DOHH2 (cell line): ENCODE data around the gene ZIC5.

ENCODE experiments used
- EZH2phosphoT487 ChIP-seq: fragments of 200-600 bp; sonication (generic); IDR thresholded peaks from 2 replicates; pipeline ENCODE4 v1.6.1; 2017; ENCODE audit warnings: borderline replicate concordance, mild to moderate bottlenecking, antibody characterized with exemption, low read length, moderate library complexity, mixed read lengths
- TF ChIP-seq, protein P1 (sequence below): fragments of 200-600 bp; sonication (generic); IDR thresholded peaks from one replicate; pipeline ENCODE4 v1.5.1; 2014; ENCODE audit warnings: antibody characterized with exemption, mild to moderate bottlenecking, low read depth, low read length; ENCODE audit not compliant: poor library complexity, severe bottlenecking

DNA sequence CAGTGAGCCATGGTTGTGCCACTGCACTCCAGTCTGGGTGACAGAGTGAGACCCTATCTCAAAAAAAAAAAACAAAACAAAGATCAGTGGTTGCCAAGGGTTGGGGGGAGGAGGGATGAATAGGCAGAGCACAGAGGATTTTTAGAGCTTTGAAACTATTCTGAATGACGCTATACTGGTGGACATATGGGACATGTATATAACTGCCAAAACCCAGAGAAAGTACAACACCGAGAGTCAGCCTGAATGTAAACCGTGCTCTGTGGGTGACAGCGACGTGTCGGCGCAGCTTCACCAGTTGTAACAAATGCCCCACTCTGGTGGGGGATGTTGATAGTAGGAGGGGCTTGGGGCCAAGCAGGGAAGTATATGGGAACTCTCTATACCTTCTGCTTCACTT, 32.9 kb downstream of the ZIC5 start:
- TF ChIP-seq, protein P1, sequence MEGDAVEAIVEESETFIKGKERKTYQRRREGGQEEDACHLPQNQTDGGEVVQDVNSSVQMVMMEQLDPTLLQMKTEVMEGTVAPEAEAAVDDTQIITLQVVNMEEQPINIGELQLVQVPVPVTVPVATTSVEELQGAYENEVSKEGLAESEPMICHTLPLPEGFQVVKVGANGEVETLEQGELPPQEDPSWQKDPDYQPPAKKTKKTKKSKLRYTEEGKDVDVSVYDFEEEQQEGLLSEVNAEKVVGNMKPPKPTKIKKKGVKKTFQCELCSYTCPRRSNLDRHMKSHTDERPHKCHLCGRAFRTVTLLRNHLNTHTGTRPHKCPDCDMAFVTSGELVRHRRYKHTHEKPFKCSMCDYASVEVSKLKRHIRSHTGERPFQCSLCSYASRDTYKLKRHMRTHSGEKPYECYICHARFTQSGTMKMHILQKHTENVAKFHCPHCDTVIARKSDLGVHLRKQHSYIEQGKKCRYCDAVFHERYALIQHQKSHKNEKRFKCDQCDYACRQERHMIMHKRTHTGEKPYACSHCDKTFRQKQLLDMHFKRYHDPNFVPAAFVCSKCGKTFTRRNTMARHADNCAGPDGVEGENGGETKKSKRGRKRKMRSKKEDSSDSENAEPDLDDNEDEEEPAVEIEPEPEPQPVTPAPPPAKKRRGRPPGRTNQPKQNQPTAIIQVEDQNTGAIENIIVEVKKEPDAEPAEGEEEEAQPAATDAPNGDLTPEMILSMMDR: no peak
- TF ChIP-seq EZH2phosphoT487: no peak
